GM23338 (cell line): ENCODE data around the gene ACBD3. TPM values are rescaled to one million over a fixed set of nuclear protein-coding genes. Genes with fewer than 3 reads are reported as not detected.

Experiments used
- ATAC-seq: fragments of 200-7000 bp; cut with Tn5 transposase; 3 replicates; pipeline ENCODE4 v1.9.1; 2020
- DNase-seq: peaks from one replicate; pipeline ENCODE4 v3.0.0-alpha.2; 2015; ENCODE audit warnings: low spot score
- H2AFZ ChIP-seq: fragments of 200-600 bp; sonication (generic); 2 replicates; pipeline ENCODE4 v1.8.0; 2016; ENCODE audit warnings: antibody characterized with exemption, mild to moderate bottlenecking, moderate library complexity
- H3F3A ChIP-seq: fragments of 200-600 bp; sonication (generic); replicated peaks from 2 replicates; pipeline ENCODE4 v1.8.0; 2017; ENCODE audit warnings: antibody characterized with exemption, mixed run types, low read depth
- H3K27ac ChIP-seq: fragments of 200-600 bp; sonication (generic); 2 replicates; pipeline ENCODE4 v1.6.1; 2016; ENCODE audit warnings: low read depth
- H3K27me3 ChIP-seq: fragments of 200-600 bp; sonication (generic); 2 replicates; pipeline ENCODE4 v1.8.0; 2016; ENCODE audit warnings: mild to moderate bottlenecking, mixed run types, moderate library complexity; ENCODE audit not compliant: insufficient read depth
- H3K36me3 ChIP-seq: fragments of 200-600 bp; sonication (generic); 2 replicates; pipeline ENCODE4 v1.8.0; 2016; ENCODE audit warnings: mild to moderate bottlenecking; ENCODE audit not compliant: insufficient read depth
- H3K4me1 ChIP-seq: fragments of 200-600 bp; sonication (generic); 2 replicates; pipeline ENCODE4 v1.8.0; 2016; ENCODE audit warnings: mild to moderate bottlenecking, moderate library complexity; ENCODE audit not compliant: insufficient read depth
- H3K4me2 ChIP-seq: fragments of 200-600 bp; sonication (generic); 2 replicates; pipeline ENCODE4 v1.7.1; 2017; ENCODE audit warnings: mixed run types
- H3K4me3 ChIP-seq: fragments of 200-600 bp; sonication (generic); 2 replicates; pipeline ENCODE4 v1.6.1; 2016; ENCODE audit warnings: mixed run types
- H3K79me2 ChIP-seq: fragments of 200-600 bp; sonication (generic); replicated peaks from 2 replicates; pipeline ENCODE4 v1.8.0; 2017; ENCODE audit warnings: mild to moderate bottlenecking; ENCODE audit not compliant: insufficient read depth
- H3K9me2 ChIP-seq: fragments of 200-600 bp; sonication (generic); 2 replicates; pipeline ENCODE4 v1.8.0; 2017; ENCODE audit not compliant: insufficient read depth
- H4K20me1 ChIP-seq: fragments of 200-600 bp; sonication (generic); replicated peaks from 2 replicates; pipeline ENCODE4 v1.8.0; 2017; ENCODE audit warnings: mild to moderate bottlenecking; ENCODE audit not compliant: insufficient read depth
- H3K27ac Mint-ChIP-seq: 2 replicates; pipeline ENCODE4 v1.8.0; 2020; ENCODE audit warnings: inconsistent platforms, mild to moderate bottlenecking, moderate library complexity, mixed read lengths
- H3K27me3 Mint-ChIP-seq: 3 replicates; pipeline ENCODE4 v1.8.0; 2022; ENCODE audit warnings: low read depth, mild to moderate bottlenecking, moderate library complexity, mixed read lengths, inconsistent platforms; ENCODE audit not compliant: insufficient read depth, poor library complexity
- H3K36me3 Mint-ChIP-seq: 3 replicates; pipeline ENCODE4 v1.8.0; 2021; ENCODE audit warnings: low read depth, mild to moderate bottlenecking, inconsistent platforms, moderate library complexity, mixed read lengths
- H3K4me1 Mint-ChIP-seq: 3 replicates; pipeline ENCODE4 v1.8.0; 2020; ENCODE audit warnings: mild to moderate bottlenecking, inconsistent platforms, mixed read lengths
- H3K4me3 Mint-ChIP-seq: 3 replicates; pipeline ENCODE4 v1.8.0; 2021; ENCODE audit warnings: moderate library complexity, mild to moderate bottlenecking, inconsistent platforms, mixed read lengths
- H3K9me3 Mint-ChIP-seq: 3 replicates; pipeline ENCODE4 v1.8.0; 2020; ENCODE audit warnings: moderate library complexity, mild to moderate bottlenecking, inconsistent platforms, mixed read lengths
- CREB1 ChIP-seq: fragments of 250-450 bp; sonication (Bioruptor Pico); IDR thresholded peaks from 2 replicates; pipeline ENCODE4 v1.5.0; 2020; ENCODE audit warnings: low read depth, mild to moderate bottlenecking, moderate library complexity
- CTCF ChIP-seq, 2 experiments: fragments of 200-600 bp in 1 of 2; sonication (generic) in 1 of 2; conservative IDR thresholded peaks; 2 replicates each; pipeline versions ENCODE4 v1.5.1 to v1.6.1; 2016 to 2017; ENCODE audit warnings: antibody characterized with exemption in 2 of 2, low read depth in 2 of 2, mild to moderate bottlenecking in 2 of 2, moderate library complexity in 1 of 2
- ETS1 ChIP-seq: IDR thresholded peaks from 2 replicates; pipeline ENCODE4 v1.6.1; 2016; ENCODE audit warnings: antibody characterized with exemption
- EZH2 ChIP-seq: fragments of 200-600 bp; sonication (generic); IDR thresholded peaks from one replicate; pipeline ENCODE4 v1.8.0; 2017; ENCODE audit warnings: antibody characterized with exemption, mild to moderate bottlenecking, low read depth; ENCODE audit not compliant: unreplicated experiment
- EZH2phosphoT487 ChIP-seq: fragments of 200-600 bp; sonication (generic); IDR thresholded peaks from one replicate; pipeline ENCODE4 v1.8.1; 2018; ENCODE audit warnings: antibody characterized with exemption; ENCODE audit not compliant: unreplicated experiment
- JUNB ChIP-seq: IDR thresholded peaks from one replicate; pipeline ENCODE4 v1.6.1; 2016; ENCODE audit warnings: antibody characterized with exemption; ENCODE audit not compliant: unreplicated experiment
- NANOG ChIP-seq: IDR thresholded peaks from 2 replicates; pipeline ENCODE4 v1.6.1; 2016; ENCODE audit warnings: antibody characterized with exemption, borderline replicate concordance
- POLR2AphosphoS5 ChIP-seq: IDR thresholded peaks from 2 replicates; pipeline ENCODE4 v1.6.1; 2016; ENCODE audit warnings: antibody characterized with exemption, low read depth
- REST ChIP-seq: IDR thresholded peaks from one replicate; pipeline ENCODE4 v1.6.1; 2018; ENCODE audit warnings: antibody characterized with exemption; ENCODE audit not compliant: unreplicated experiment
- STAT1 ChIP-seq: IDR thresholded peaks from one replicate; pipeline ENCODE4 v1.6.1; 2016; ENCODE audit warnings: antibody characterized with exemption; ENCODE audit not compliant: unreplicated experiment
- ZNF114 ChIP-seq: fragments of 250-450 bp; sonication (Bioruptor Pico); IDR thresholded peaks from 2 replicates; pipeline ENCODE4 v1.5.0; 2020; ENCODE audit warnings: mild to moderate bottlenecking, moderate library complexity
- ZNF331 ChIP-seq: fragments of 250-450 bp; sonication (Bioruptor Pico); IDR thresholded peaks from 2 replicates; pipeline ENCODE4 v1.5.0; 2020; ENCODE audit warnings: low read depth, mild to moderate bottlenecking, moderate library complexity
- ZNF462 ChIP-seq: fragments of 250-450 bp; sonication (Bioruptor Pico); IDR thresholded peaks from 2 replicates; pipeline ENCODE4 v1.5.0; 2020; ENCODE audit warnings: mild to moderate bottlenecking, moderate library complexity
- polyA plus RNA-seq: library from polyadenylated mRNA; unstranded; fragments of >200 nt; fragmentation: Nextera tagmentation; extraction: Ambion mirVana; gene quantifications from 2 replicates; pipeline ENCODE4 v1.2.1, GENCODE V29; 2016
- total RNA-seq: library from RNA; depleted of rRNA; stranded (reverse); fragments of >200 nt; shearing (Covaris generic); gene quantifications from 2 replicates; pipeline ENCODE4 v1.2.3, GENCODE V29; 2014

The ACBD3 gene
- total and polyA plus RNA-seq, 2 experiments from 2014 or later = 17.1 to 36.2 TPM

GRCh38 chr1:226233806-226234205 lies 47.3 kb upstream of the ACBD3 start (continued):
- TF ChIP-seq ZNF114 (CRISPR knock-in tag) = no peak

- Histone ChIP-seq H3K4me1 (no peaks in the 10 kb centered on the region), H3K27ac (no peak overlapping the region), H2AFZ (no peak overlapping the region), H3F3A (no peaks in the 10 kb centered on the region; the same call in 1 of the 2 replicates), H3K27me3 (no peaks in the 10 kb centered on the region), H3K9me2 (no peaks in the 10 kb centered on the region), H4K20me1 (no peaks in the 10 kb centered on the region), H3K36me3 (peaks cover 15% of the 10 kb centered on the region; the same call in 1 of the 2 replicates), H3K4me2 (no peak overlapping the region), H3K4me3 (no peak overlapping the region), H3K79me2 (no peaks in the 10 kb centered on the region)
- H3K4me1 Mint-ChIP-seq = no peaks in the 10 kb centered on the region
- H3K4me3 Mint-ChIP-seq = no peak overlapping the region
- peaks cover 31% of the 10 kb centered on the region for H3K36me3 Mint-ChIP-seq
- no peaks in the 10 kb centered on the region for H3K27me3 Mint-ChIP-seq
- H3K9me3 Mint-ChIP-seq = no peaks in the 10 kb centered on the region
- no peak for TF ChIP-seq JUNB
- no peak for TF ChIP-seq EZH2phosphoT487
- TF ChIP-seq ZNF114 (CRISPR knock-in tag) = no peak
- no peak for TF ChIP-seq CREB1 (CRISPR knock-in tag)
- TF ChIP-seq ZNF462 (CRISPR knock-in tag) = no peak
- no peak for TF ChIP-seq ETS1
- no peak for TF ChIP-seq ZNF331 (CRISPR knock-in tag)
- TF ChIP-seq EZH2 = no peak
- TF ChIP-seq CTCF (conservative IDR thresholded peaks at IDR 0.05; ENCODE audit: low read depth in 2 of 2) = no peak
- no peak for TF ChIP-seq STAT1
- no peak for TF ChIP-seq POLR2AphosphoS5
- TF ChIP-seq REST = no peak
- TF ChIP-seq NANOG = no peak
- no peak overlapping the region for H3K27ac Mint-ChIP-seq
- ATAC-seq (no peak), DNase-seq (no peak)
Observed at GRCh38 chr1:226233293-226233692, 46.8 kb upstream of the ACBD3 start.
